ENCODE results near the gene RNASE13. TPM values are rescaled to one million over a fixed set of nuclear protein-coding genes. Genes with fewer than 3 reads are reported as not detected.
A peak's percentile ranks its signal among the peaks of the same experiment; 100 is the strongest.

The RNASE13 gene
- total RNA-seq, 1 experiment from 2014 or later: not detected

DNA sequence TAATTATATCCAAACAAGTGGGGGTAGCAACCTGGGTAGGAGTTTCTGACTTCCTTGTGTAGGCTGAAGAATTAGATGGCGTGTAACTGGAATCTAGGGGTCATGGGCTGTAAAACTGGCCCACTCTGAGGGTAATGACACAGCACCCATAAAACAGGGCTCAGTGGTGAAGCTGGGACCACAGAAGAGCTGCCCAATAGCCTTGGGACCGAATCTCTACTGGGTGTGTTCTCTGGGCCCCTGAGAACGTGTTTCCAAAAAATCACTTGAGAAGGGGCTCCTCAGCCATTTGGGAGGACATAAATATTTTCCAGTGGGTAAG lies 26.7 kb upstream of the RNASE13 start:
- CTCF ChIA-PET: interaction anchor here (0.7 to 3.1 kb wide), 7 partner anchors 22 to 90 kb away, joined by 3 to 17 read pairs (median 6); no protein-coding TSS in a partner anchor

DNA sequence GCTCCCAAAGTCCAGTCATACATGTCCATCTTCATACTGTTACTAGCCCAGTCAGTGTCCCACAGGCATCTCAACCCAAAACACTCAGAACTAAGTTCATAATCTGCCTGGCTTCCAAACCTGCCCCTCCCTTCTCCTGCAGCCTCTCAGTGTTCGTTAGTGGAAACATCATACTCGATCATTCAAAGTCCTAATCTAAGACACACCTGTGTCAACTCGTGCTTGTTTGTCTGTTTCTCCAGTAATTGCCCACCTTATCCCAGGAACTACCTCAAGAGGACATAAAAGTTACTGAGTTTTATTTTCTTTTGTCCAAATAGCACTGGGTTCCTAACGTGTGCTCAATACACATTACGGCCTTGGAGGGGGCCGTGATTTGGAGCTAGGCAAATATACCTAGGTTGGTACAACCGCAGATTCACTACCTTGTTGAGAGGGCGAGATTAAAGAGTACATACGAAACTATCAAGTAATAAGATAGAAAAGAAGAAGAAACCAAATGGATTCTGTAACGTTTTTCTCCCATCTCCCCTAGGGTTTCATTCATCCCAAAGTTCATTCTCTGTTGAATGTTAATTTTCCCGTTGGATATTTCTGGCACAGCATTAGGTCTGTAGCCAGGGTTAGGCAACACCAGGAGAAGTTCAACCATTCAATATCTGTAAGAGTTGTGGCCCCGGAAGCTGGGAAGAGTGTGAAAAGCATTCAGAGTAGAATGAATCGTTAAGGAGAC lies 26.2 kb upstream of the RNASE13 start:
- no peak overlapping the region for H3K4me3 Mint-ChIP-seq
- CTCF ChIA-PET: interaction anchor here (1.1 to 3.1 kb wide), 6 partner anchors 21 to 89 kb away, joined by 4 to 17 read pairs (median 6); no protein-coding TSS in a partner anchor
- peaks cover 2% of the 10 kb centered on the region for H3K4me1 Mint-ChIP-seq
- H3K36me3 Mint-ChIP-seq: no peaks in the 10 kb centered on the region
- H3K27me3 Mint-ChIP-seq (ENCODE audit: low read depth): 0 out of 2 replicates have a peak, but pooled peaks cover 2% of the 10 kb centered on the region
- DNase-seq (ENCODE audit: low spot score) (no peak), ATAC-seq (no peak)
- TF ChIP-seq NFE2L1 (CRISPR knock-in tag; IDR thresholded peaks at IDR 0.05) (no peak), GABPB1 (CRISPR knock-in tag; IDR thresholded peaks at IDR 0.05) (0 out of 2 replicates have a peak, but pooled peaks have one; percentile 11)
- no peaks in the 10 kb centered on the region for H3K9me3 Mint-ChIP-seq
- POLR2A ChIA-PET: no interaction called here
- no peak overlapping the region for H3K27ac Mint-ChIP-seq

More for the DNA sequence above, 26.7 kb upstream of the RNASE13 start:
- H3K36me3 Mint-ChIP-seq: no peaks in the 10 kb centered on the region
- POLR2A ChIA-PET: no interaction called here
- 0 out of 2 replicates have a peak, but pooled peaks cover 2% of the 10 kb centered on the region for H3K27me3 Mint-ChIP-seq (ENCODE audit: low read depth)
- no peak overlapping the region for H3K4me3 Mint-ChIP-seq
- no peaks in the 10 kb centered on the region for H3K9me3 Mint-ChIP-seq
- no peaks in the 10 kb centered on the region; the same call in 1 of the 2 replicates for H3K4me1 Mint-ChIP-seq
- TF ChIP-seq, protein P1, sequence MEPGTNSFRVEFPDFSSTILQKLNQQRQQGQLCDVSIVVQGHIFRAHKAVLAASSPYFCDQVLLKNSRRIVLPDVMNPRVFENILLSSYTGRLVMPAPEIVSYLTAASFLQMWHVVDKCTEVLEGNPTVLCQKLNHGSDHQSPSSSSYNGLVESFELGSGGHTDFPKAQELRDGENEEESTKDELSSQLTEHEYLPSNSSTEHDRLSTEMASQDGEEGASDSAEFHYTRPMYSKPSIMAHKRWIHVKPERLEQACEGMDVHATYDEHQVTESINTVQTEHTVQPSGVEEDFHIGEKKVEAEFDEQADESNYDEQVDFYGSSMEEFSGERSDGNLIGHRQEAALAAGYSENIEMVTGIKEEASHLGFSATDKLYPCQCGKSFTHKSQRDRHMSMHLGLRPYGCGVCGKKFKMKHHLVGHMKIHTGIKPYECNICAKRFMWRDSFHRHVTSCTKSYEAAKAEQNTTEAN (CRISPR knock-in tag; IDR thresholded peaks at IDR 0.05): no peak
- no peak for TF ChIP-seq ZNF263 (CRISPR knock-in tag; IDR thresholded peaks at IDR 0.05; ENCODE audit: low read depth)
- no peak for DNase-seq (ENCODE audit: low spot score)
- ATAC-seq: no peak
- no peak overlapping the region for H3K27ac Mint-ChIP-seq

DNA sequence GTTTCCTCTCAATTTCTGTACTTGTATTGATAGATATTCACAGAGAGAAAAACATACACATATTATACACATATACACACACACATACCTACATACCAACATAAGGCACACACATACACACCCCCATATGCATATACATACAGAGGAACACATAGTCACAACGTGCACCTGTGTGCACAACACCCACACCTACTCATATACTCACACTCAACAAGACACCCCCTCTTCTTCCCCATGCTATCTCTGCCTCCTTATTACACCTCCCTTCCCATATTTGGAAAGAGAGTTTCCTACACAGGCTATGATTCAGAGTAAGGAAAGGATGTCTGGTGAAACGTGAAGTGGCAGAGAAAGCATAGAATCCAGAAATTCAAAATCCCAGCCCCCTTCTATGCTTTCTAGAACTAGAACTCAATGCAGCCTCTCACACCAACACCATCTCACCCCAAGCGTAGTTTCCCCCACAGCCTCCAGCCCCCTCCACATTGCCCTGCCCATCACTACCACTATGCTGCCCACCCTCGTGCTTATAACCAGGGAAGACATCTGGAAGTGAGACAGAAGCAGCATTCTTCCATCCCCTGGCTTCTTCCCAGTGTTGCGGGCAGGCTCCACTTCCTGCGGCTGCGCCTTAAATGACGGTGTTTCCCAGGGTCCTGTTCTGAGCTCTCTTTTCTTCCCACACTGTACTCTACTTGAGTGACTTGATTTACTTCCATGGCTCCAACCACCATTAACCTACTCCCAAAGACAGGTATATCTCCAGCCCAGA lies 25.4 kb upstream of the RNASE13 start:
- Mint-ChIP-seq H3K9me3 (no peaks in the 10 kb centered on the region), H3K27ac (no peak overlapping the region), H3K4me1 (peaks cover 7% of the 10 kb centered on the region), H3K36me3 (no peaks in the 10 kb centered on the region), H3K27me3 (ENCODE audit: low read depth) (no peaks in the 10 kb centered on the region), H3K4me3 (no peak overlapping the region)
- no peak for ATAC-seq
- ChIA-PET POLR2A (no interaction called here), CTCF (interaction anchor here (1.5 to 4.8 kb wide), 4 partner anchors 9 to 45 kb away, joined by 9 to 39 read pairs (median 16); no protein-coding TSS in a partner anchor)
- DNase-seq (ENCODE audit: low spot score): no peak
- TF ChIP-seq FOXP1 (CRISPR knock-in tag; IDR thresholded peaks at IDR 0.05; ENCODE audit: borderline replicate concordance) (no peak), CREB1 (CRISPR knock-in tag; IDR thresholded peaks at IDR 0.05) (no peak), JAZF1 (CRISPR knock-in tag; IDR thresholded peaks at IDR 0.05) (no peak), ZNF138 (CRISPR knock-in tag; conservative IDR thresholded peaks at IDR 0.05) (no peak), GRHL2 (CRISPR knock-in tag; IDR thresholded peaks at IDR 0.05; ENCODE audit: insufficient replicate concordance, severe bottlenecking) (no peak), TEAD4 (CRISPR knock-in tag; IDR thresholded peaks at IDR 0.05) (no peak), MYBL2 (CRISPR knock-in tag; IDR thresholded peaks at IDR 0.05) (no peak), ZNF219 (CRISPR knock-in tag; IDR thresholded peaks at IDR 0.05; ENCODE audit: borderline replicate concordance) (no peak), NFATC4 (CRISPR knock-in tag; IDR thresholded peaks at IDR 0.05) (no peak), SMAD3 (CRISPR knock-in tag; IDR thresholded peaks at IDR 0.05; ENCODE audit: borderline replicate concordance) (no peak), TCF7 (CRISPR knock-in tag; IDR thresholded peaks at IDR 0.05; ENCODE audit: low read depth) (no peak)
- TF ChIP-seq, protein P2, sequence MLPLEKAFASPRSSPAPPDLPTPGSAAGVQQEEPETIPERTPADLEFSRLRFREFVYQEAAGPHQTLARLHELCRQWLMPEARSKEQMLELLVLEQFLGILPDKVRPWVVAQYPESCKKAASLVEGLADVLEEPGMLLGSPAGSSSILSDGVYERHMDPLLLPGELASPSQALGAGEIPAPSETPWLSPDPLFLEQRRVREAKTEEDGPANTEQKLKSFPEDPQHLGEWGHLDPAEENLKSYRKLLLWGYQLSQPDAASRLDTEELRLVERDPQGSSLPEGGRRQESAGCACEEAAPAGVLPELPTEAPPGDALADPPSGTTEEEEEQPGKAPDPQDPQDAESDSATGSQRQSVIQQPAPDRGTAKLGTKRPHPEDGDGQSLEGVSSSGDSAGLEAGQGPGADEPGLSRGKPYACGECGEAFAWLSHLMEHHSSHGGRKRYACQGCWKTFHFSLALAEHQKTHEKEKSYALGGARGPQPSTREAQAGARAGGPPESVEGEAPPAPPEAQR (CRISPR knock-in tag; IDR thresholded peaks at IDR 0.05): no peak
- TF ChIP-seq, protein P3, sequence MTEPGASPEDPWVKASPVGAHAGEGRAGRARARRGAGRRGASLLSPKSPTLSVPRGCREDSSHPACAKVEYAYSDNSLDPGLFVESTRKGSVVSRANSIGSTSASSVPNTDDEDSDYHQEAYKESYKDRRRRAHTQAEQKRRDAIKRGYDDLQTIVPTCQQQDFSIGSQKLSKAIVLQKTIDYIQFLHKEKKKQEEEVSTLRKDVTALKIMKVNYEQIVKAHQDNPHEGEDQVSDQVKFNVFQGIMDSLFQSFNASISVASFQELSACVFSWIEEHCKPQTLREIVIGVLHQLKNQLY (CRISPR knock-in tag; IDR thresholded peaks at IDR 0.05): no peak
- TF ChIP-seq, protein P4, sequence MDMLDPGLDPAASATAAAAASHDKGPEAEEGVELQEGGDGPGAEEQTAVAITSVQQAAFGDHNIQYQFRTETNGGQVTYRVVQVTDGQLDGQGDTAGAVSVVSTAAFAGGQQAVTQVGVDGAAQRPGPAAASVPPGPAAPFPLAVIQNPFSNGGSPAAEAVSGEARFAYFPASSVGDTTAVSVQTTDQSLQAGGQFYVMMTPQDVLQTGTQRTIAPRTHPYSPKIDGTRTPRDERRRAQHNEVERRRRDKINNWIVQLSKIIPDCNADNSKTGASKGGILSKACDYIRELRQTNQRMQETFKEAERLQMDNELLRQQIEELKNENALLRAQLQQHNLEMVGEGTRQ (CRISPR knock-in tag; IDR thresholded peaks at IDR 0.05): no peak
- TF ChIP-seq, protein P5, sequence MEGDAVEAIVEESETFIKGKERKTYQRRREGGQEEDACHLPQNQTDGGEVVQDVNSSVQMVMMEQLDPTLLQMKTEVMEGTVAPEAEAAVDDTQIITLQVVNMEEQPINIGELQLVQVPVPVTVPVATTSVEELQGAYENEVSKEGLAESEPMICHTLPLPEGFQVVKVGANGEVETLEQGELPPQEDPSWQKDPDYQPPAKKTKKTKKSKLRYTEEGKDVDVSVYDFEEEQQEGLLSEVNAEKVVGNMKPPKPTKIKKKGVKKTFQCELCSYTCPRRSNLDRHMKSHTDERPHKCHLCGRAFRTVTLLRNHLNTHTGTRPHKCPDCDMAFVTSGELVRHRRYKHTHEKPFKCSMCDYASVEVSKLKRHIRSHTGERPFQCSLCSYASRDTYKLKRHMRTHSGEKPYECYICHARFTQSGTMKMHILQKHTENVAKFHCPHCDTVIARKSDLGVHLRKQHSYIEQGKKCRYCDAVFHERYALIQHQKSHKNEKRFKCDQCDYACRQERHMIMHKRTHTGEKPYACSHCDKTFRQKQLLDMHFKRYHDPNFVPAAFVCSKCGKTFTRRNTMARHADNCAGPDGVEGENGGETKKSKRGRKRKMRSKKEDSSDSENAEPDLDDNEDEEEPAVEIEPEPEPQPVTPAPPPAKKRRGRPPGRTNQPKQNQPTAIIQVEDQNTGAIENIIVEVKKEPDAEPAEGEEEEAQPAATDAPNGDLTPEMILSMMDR (IDR thresholded peaks at IDR 0.05): no peak
- TF ChIP-seq, protein P6, sequence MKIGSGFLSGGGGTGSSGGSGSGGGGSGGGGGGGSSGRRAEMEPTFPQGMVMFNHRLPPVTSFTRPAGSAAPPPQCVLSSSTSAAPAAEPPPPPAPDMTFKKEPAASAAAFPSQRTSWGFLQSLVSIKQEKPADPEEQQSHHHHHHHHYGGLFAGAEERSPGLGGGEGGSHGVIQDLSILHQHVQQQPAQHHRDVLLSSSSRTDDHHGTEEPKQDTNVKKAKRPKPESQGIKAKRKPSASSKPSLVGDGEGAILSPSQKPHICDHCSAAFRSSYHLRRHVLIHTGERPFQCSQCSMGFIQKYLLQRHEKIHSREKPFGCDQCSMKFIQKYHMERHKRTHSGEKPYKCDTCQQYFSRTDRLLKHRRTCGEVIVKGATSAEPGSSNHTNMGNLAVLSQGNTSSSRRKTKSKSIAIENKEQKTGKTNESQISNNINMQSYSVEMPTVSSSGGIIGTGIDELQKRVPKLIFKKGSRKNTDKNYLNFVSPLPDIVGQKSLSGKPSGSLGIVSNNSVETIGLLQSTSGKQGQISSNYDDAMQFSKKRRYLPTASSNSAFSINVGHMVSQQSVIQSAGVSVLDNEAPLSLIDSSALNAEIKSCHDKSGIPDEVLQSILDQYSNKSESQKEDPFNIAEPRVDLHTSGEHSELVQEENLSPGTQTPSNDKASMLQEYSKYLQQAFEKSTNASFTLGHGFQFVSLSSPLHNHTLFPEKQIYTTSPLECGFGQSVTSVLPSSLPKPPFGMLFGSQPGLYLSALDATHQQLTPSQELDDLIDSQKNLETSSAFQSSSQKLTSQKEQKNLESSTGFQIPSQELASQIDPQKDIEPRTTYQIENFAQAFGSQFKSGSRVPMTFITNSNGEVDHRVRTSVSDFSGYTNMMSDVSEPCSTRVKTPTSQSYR (CRISPR knock-in tag; IDR thresholded peaks at IDR 0.05): no peak
